Measurements from ENCODE around the gene RPL31.
A peak's percentile ranks its signal among the peaks of the same experiment; 100 is the strongest.

Gene RPL31

DNA sequence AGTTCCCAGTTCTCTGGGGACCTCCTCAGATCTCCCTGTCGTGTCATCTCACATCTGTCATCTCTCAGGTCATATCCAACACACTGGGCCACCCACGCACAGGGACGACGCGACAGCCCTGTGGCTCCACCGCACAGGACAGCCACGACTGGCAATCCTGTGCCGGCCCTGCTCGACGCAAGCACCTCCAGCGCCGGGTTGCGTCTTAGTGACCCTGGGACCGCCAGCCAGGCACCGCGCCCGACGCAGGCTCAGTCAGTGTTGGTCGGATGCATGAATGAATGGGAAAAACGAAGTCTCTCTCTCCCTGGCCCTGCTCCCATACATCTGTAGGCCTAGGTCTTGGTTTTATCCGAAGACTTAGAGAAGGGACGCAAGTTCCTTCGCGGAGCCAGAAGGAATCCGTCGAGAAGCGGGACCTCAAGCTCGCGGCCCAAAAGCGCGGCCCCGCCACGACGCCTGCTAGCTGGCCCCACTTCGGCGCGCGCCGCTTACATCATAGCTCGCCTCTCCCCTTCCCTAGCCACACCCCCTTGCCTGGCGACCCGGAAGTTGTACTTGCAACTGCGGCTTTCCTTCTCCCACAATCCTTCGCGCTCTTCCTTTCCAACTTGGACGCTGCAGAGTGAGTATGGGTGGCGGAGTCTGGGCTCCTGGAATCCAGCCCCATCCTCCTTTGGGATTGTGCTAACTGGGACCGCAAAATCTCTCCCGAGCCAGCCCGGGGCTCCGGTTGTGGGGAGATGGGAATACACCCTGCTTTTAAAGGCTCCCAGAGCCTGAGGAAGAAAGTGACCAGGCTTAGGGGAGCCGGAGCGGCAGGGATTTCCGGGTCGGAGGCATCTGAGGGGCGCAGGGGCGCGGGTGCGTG lies at the start of gene RPL31:
RPL31 (plus strand) TSS at position 599 of the 871 bp plus-strand sequence. CDS start 413 bp downstream, outside the sequence.
- peak; percentile 93 for DNase-seq

GRCh38 chr2:100952512-100952911 lies 49.6 kb upstream of the RPL31 start:
- no peak for DNase-seq

GRCh38 chr2:100953406-100954043 lies 48.6 kb upstream of the RPL31 start:
- DNase-seq: no peak

DNA sequence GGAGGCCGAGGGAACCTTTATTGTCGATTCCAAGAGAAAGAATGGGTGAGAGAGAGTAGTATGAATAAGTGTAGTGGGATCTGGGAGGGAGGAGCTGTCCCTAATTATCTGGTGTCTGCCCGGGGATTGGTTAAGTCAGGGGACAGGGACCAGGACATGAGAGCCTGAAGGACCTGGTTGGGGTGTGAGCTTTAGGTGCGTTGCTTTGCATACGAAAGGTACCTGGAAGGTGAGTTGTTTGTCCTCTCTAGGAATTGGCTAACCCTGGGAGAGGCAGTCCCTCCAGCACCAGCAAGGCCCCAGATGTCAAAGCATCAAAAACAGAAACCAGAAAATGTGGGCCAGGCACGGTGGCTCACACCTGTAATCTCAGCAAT lies 48.1 kb upstream of the RPL31 start:
- DNase-seq: no peak

DNA sequence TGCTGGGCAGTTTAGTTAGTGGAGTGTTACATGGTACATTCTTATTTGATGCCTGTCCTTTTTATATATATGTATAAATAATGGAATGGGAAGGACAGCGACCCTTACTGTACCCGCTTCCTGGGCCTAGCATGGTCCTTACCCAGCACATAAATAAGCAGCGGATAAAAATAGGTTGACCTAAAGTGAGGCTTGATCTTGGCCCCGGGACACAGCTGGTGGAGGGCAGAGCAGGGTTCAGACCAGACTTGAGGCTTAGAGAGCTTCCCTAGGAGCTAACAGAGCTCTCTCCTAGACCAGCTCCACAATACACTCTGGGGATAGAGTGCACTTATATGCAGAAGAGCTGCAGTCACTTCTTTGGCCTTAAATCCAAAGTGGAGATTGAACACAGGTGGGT lies 46.9 kb upstream of the RPL31 start:
- no peak for DNase-seq

DNA sequence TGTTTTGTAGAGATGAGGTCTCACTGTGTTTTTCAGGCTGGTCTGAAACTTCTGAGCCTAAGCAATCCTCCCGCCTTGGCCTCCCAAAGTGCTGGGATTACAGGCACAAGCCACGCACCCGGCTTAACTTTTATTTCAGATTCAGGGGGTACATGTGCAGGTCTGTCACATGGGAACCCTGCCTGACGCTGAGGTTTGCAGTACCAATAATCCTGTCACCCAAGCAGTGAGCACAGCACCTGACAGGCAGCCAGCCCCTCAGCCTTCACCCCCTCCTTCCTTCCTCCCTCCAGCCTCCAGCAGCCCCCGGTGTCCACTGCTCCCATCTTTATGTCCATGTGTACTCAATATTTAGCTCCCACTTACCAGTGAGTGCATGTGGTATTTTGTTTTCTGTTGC lies 46.0 kb upstream of the RPL31 start:
- no peak for DNase-seq

DNA sequence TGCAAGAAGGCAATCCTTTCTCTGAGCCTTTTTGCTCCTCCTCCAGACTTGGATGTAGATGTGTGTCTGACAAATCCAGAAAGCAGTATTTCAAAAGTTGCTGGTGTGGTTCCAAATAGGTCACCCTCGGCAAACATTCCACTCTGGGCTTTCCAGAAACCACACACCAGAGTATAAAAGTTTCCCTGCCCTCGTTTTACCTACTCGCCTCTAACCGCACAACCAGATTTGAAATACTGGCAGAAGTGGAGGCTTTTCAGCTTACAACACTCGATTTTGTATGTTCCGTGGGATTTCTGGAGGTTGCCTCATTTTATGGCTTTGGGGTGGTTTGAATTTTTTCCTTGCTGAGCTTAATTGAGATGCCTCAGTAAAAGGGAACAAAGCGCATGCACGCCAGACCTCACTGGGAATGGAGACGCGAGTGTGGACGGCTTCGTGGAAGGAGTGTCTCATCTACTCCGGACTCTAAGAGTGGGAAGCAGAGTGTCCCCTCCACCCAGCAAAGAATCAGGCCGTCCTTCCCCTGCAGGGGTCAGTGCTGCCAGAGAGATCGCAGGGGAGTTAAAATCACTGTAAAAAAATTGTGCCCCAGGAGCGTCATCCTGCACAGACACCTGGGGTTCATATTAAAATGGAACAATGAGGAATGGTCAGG lies 44.0 kb upstream of the RPL31 start:
- DNase-seq: no peak

DNA sequence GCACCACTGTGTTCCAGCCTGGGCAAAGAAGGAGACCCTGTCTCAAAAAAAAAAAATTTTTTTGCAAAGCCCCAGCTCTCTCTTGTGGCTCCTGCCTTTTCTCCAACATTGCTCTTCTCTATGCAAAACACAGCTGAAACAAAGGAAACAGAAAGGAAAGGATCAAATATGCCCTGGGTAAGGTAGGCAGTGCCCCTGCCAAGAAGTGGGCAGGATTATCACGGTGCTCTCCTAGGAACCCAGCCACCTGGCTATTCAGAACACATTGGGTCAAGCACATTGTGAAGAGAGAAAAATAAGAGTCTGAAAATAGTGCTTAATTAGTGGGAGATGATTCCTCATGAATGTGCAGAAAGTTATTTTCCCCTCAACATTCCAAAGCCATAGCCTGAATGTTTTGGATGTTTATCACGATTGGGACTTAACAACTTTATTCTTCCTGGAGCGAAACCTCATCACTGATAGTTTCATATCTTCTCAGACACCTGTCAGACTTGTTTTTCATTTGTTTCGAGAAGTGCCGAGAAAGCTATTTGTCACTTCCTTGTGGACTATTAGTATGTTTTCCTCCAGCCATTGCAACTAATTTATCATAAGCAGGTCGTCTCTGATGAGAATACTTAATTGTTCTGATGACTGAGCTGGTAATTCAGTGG lies 42.7 kb upstream of the RPL31 start:
- no peak for DNase-seq

- DNase-seq: no peak
These were observed 41.4 kb upstream of the RPL31 start for GRCh38 chr2:100960688-100961087.

DNA sequence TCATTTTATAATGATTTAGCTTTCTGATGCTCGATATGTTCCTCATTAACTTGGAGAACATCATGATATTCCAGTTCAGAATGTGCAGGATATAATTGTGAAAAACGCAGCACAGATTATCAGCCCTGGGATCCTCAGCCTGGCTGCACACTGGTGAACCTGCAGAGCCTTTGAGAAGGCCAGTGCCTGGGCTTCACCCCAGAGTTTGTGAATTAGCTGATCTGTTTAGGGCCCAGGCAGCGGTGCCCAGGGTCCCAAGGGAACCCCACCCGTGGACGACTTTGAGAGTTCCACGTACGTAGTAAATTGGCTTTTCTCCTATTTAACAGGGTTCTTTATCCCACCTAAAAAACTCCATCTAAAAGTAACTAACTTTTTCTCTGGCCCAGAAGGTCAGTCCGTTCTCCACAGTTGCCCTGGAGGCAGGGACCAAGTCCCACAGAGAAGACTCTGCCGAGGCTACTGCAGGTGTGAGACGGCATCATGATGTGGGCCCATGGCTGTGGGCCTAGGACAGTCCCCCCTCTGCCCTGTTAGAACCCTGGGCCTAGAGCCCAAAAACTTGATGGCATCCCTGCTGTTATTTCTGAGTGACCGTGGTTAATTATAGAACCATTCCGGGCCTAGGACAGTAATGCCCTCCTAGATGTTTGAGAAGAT lies 39.6 kb upstream of the RPL31 start:
- no peak for DNase-seq

DNA sequence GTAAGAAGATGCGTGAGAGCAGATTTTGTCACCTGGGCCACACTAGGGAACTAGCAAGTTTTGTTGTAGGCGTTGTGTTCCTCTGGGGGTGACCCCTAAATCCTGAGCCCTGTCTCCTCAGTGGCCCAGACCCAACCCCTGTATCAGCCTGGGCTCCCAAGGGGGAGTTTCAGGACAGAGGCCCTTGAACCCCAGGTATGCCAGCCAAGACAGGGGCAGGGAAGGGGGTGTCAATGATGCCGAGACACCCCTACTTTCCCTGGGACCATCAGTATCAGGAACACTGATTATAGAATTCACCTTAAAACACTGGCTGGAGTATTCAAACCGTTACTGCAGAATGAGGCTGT lies 39.1 kb upstream of the RPL31 start:
- DNase-seq: no peak

DNA sequence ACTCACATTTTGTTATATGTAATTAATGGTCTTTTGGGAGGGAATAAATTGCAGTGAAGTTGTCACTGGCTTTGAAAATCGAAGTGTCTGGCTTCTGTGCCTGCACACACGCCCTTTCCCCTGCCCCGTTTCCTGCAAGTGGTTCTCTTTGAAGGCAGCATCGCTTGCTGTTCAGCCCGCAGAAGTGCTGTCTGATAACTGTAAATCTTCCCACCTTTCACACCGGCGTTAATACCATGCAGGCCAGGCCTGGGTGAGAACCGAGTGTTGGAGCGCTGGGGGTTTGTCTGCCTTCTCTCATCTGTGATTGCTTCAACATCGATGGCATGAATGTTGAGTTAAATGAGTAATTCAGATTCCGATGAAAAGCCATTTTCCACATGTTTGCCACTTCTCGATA lies 37.9 kb upstream of the RPL31 start:
- DNase-seq: no peak

DNA sequence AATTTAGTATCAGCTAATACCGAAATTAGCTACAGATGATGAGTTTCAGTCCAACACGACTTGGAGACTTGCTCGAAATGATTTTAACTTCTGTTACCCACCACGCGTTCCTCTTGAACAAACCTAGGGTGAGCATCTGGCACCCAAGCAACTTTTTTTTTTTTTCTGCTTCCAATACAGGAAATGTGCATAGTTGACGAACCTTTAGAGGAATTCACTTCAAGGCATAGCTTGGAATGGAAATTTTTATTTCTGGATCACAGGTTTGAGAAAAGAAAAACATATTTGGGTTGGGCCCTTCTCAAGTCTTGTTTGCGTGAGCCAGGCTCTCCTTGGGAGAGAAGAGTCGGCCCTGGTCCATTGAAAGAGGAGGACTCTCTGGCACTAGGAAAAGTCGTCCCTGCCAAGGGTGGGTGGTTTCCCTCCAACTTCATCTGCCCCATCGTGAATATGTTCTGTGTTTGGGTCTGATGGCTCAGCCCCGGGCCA lies 37.4 kb upstream of the RPL31 start:
- DNase-seq: no peak

DNA sequence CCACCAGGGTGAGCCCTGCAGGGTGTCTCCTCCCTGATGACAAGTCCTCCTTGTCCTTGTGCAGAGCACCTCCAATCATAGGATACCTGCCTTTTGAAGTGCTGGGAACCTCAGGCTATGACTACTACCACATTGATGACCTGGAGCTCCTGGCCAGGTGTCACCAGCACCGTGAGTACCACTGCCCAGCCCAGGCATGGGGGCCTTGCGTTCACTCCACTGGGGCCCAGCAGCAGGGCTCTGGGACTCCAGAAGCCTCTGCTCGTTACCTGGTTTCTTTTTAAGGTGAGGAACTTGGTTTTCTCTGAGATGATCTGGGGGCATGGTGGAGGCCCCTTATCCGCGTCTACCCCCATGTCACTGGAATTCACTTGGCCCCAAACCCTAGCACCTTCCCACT lies 36.5 kb upstream of the RPL31 start:
- no peak for DNase-seq

DNA sequence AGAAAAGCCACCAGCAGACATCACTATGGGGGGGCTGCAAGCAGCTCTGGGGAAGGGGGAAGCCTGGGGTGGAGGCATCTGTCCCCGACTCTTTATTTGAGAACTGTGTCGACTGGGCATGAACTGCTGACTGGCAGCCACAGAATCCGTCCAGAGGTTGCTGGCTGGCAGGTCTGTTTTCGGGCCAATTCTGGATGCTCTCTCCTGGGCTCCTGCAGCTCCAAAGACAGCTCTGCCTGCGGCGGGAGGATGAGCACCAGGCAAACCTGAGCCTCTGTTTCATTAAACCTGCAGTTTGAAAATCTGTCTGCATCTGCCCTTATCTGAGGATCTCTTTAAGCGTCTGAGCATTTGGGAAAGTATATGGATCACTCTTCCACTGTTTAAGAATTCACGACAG lies 34.4 kb upstream of the RPL31 start:
- no peak for DNase-seq

- DNase-seq: no peak
These were observed 33.6 kb upstream of the RPL31 start for GRCh38 chr2:100968146-100969145.

DNA sequence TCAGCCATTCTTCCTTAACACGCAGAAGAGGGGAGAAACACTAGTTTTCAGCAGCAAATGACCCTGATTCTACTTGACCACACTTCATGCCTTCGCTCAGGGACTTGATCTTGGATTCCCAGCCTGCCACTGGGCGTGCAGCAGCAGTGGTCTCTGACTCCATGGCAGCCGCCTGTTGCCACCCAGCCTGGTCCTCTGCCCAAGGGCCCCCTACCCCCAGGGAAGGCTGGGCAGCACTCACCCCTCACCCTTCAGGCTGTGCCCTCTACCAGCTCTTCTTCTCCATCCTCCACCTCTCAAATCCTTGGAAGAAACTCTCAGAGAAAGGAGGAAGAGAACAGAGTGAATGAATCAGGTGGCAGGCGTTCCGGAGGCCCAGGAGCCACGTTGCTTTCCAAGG lies 32.1 kb upstream of the RPL31 start:
- no peak for DNase-seq

DNA sequence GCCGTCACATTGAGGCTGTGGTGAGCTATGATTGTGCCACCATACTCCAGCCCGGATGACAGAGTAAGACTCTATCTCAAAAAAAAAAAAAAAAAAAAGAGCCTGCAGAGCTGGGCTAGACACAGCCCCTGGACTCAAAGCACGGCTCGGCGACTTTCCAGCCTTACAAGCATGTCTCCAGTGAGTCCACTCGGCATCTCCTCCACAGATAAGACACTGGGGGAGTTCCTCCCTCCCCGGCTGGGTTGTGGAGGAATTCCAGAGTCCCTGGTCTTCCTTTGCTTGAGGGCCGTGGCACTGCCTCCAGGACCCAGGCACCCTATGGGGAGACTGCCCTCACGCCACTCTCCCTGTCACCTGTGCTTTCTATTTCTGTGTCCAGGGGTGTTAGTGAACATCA lies 30.9 kb upstream of the RPL31 start:
- no peak for DNase-seq

- no peak for DNase-seq
These were observed 29.6 kb upstream of the RPL31 start for GRCh38 chr2:100972452-100972851.

- no peak for DNase-seq
These were observed 27.2 kb upstream of the RPL31 start for GRCh38 chr2:100974712-100975520.

DNA sequence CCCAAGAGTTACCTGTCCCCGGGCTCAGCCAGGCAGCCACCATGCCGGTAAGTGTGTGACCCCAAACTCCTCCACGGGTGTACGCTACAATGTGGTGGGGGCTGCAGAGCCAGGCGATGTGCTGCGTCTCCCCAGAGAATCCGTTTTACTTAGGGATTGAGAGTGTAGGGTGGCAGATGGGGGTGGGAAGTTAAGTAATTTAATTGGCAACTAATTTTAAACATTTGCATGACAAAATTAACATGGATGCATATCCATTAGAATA lies 26.6 kb upstream of the RPL31 start:
- DNase-seq: no peak

Data from activated CD4-positive, alpha-beta T cell treated with anti-CD3 and anti-CD28 coated beads for 1 hour (primary cell).